Stimulated activated memory B cell treated with anti-CD40 and anti-IgM and Interleukin-4, amounts not matched to agents 10 μg/mL and 1 μg/mL and 100 μg/mL, for 72 hours (primary cell): Measurements from ENCODE around the gene OVOL1.

Experiments
- ATAC-seq: fragments of 150-1000 bp; cut with Tn5 transposase; 2 replicates; pipeline ENCODE4 v1.10.0; 2021
- H3K27ac Mint-ChIP-seq: one replicate; pipeline ENCODE4 v1.8.0; 2022; ENCODE audit warnings: mild to moderate bottlenecking, mixed read lengths
- H3K27me3 Mint-ChIP-seq: one replicate; pipeline ENCODE4 v1.8.0; 2022; ENCODE audit warnings: mixed read lengths
- H3K36me3 Mint-ChIP-seq: one replicate; pipeline ENCODE4 v1.8.0; 2022; ENCODE audit warnings: mixed read lengths
- H3K4me1 Mint-ChIP-seq: one replicate; pipeline ENCODE4 v1.8.0; 2022; ENCODE audit warnings: mixed read lengths
- H3K4me3 Mint-ChIP-seq: one replicate; pipeline ENCODE4 v1.8.0; 2022; ENCODE audit warnings: mild to moderate bottlenecking, moderate library complexity, mixed read lengths
- H3K9me3 Mint-ChIP-seq: one replicate; pipeline ENCODE4 v1.8.0; 2022; ENCODE audit warnings: mixed read lengths

The OVOL1 gene

DNA sequence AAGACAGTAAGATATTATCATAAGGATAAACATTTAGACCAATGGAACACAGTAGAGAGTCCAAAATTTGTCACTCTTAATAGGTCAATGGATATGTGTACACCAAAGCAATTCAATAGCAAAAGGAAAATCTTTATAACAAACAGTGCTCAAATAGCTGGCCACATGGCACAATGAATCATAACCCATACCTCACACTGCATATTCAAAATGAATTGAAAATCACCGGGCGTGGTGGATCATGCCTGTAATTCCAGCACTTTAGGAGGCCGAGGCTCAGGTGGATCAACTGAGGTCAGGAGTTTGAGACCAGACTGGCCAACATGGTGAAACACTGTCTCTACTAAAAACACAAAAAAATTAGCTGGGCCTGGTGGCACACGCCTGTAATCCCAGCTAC is 55.3 kb downstream of the OVOL1 start:
- Mint-ChIP-seq H3K4me3 (no peak overlapping the region), H3K4me1 (no peaks in the 10 kb centered on the region), H3K27me3 (no peaks in the 10 kb centered on the region)

DNA sequence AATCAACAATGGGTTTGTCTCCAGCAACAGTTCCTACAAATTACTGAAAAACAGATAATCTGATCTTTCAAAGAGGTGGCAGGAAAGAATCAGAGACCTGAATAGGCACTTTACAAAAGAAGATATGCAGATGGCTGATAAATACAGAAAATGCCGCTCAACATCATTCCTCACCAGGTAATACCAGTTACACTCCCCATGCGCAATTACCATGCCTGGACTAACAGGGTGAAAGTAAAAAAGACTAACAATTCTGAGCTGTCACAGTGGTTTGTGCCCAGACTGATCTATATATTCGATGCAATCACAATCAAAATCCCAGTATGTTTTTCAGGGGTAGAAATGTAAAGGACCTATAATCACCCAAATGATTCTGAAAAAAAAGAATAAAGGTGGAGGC is 56.9 kb downstream of the OVOL1 start:
- Mint-ChIP-seq H3K27ac (no peak overlapping the region), H3K4me1 (no peaks in the 10 kb centered on the region), H3K9me3 (no peaks in the 10 kb centered on the region), H3K36me3 (no peaks in the 10 kb centered on the region), H3K27me3 (no peaks in the 10 kb centered on the region), H3K4me3 (no peak overlapping the region)
- no peak for ATAC-seq

More for the DNA sequence above, 55.3 kb downstream of the OVOL1 start:
- ATAC-seq = no peak
- Mint-ChIP-seq H3K9me3 (no peaks in the 10 kb centered on the region), H3K36me3 (no peaks in the 10 kb centered on the region), H3K27ac (no peak overlapping the region)

DNA sequence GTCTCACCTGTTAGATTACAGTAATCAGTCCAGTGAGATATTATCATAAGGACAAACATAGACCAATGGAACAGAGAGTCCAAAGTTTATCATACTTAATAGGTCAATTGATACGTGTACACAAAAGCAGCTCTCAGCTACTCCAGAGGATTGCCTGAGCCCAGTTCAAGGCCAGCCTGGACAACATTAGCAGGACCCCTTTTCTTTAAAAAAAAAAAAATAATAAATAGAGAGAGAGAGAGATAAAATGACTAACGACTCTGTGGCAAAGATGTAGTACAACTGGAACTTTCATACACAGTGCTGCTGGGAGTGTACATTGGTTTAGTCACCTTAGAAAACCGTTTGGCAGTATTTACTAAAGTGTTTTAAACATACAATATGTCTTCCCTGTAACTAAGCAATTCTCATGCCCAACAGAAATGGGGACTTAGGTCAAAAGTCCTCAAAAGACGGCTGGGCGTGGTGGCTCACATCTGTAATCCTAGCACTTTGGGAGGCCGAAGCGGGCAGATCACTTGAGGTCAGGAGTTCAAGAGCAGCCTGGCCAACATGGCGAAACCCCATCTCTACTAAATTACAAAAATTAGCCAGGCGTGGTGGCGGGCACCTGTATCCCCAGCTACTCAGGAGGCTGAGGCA is 57.5 kb downstream of the OVOL1 start:
- Mint-ChIP-seq H3K36me3 (no peaks in the 10 kb centered on the region), H3K27me3 (no peaks in the 10 kb centered on the region), H3K4me3 (no peak overlapping the region), H3K9me3 (no peaks in the 10 kb centered on the region), H3K4me1 (no peaks in the 10 kb centered on the region), H3K27ac (no peak overlapping the region)
- no peak for ATAC-seq
